Muscle layer of colon (tissue), 2 donors: ENCODE results near the gene SPRED2.

Source experiments
- H3K27ac ChIP-seq: one replicate; pipeline ENCODE4 v1.7.0; 2013; ENCODE audit warnings: low read depth, mild to moderate bottlenecking, low read length, moderate library complexity
- H3K27me3 ChIP-seq, 2 donors: one replicate each; pipeline ENCODE4 v1.7.0; 2013; ENCODE audit warnings: low read length in 2 of 2, mild to moderate bottlenecking in 2 of 2; ENCODE audit not compliant: insufficient read depth in 2 of 2, control insufficient read depth in 1 of 2
- H3K36me3 ChIP-seq: one replicate; pipeline ENCODE4 v1.7.0; 2013; ENCODE audit warnings: mild to moderate bottlenecking, low read length; ENCODE audit not compliant: insufficient read depth
- H3K4me1 ChIP-seq: one replicate; pipeline ENCODE4 v1.7.0; 2013; ENCODE audit warnings: mild to moderate bottlenecking, low read length; ENCODE audit not compliant: insufficient read depth
- H3K4me3 ChIP-seq, 2 donors: one replicate each; pipeline ENCODE4 v1.7.0; 2013; ENCODE audit warnings: low read length in 2 of 2, low read depth in 1 of 2, mild to moderate bottlenecking in 1 of 2, moderate library complexity in 1 of 2
- H3K9ac ChIP-seq: one replicate; pipeline ENCODE4 v1.7.0; 2013; ENCODE audit warnings: low read length
- H3K9me3 ChIP-seq: one replicate; pipeline ENCODE4 v1.7.0; 2013; ENCODE audit warnings: mild to moderate bottlenecking, low read length
- donor health status: abdominal sarcoma.
- donor health status: Adenocarcinoma of cecum.

The SPRED2 gene

GRCh38 chr2:65382323-65382722 lies 50.1 kb downstream of the SPRED2 start:
- no peaks in the 10 kb centered on the region for H3K9me3 ChIP-seq
- no peak overlapping the region for H3K27ac ChIP-seq
- H3K36me3 ChIP-seq, result no peaks in the 10 kb centered on the region
- H3K27me3 ChIP-seq, result no peaks in the 10 kb centered on the region
- no peak overlapping the region for H3K9ac ChIP-seq
- no peak overlapping the region for H3K4me3 ChIP-seq
- peaks cover 23% of the 10 kb centered on the region for H3K4me1 ChIP-seq

GRCh38 chr2:65381607-65382051 lies 50.8 kb downstream of the SPRED2 start:
- H3K27ac ChIP-seq, result no peak overlapping the region
- no peak overlapping the region for H3K4me3 ChIP-seq
- H3K4me1 ChIP-seq, result peaks cover 23% of the 10 kb centered on the region
- H3K36me3 ChIP-seq, result no peaks in the 10 kb centered on the region
- H3K9ac ChIP-seq, result no peak overlapping the region
- H3K9me3 ChIP-seq, result no peaks in the 10 kb centered on the region
- H3K27me3 ChIP-seq, result no peaks in the 10 kb centered on the region

- Histone ChIP-seq H3K36me3 (no peaks in the 10 kb centered on the region), H3K9ac (no peak overlapping the region), H3K4me3 (no peak overlapping the region), H3K4me1 (peaks cover 23% of the 10 kb centered on the region), H3K9me3 (no peaks in the 10 kb centered on the region), H3K27ac (no peak overlapping the region), H3K27me3 (no peaks in the 10 kb centered on the region)
These were observed 52.1 kb downstream of the SPRED2 start for GRCh38 chr2:65380255-65380654.

- Histone ChIP-seq H3K36me3 (no peaks in the 10 kb centered on the region), H3K4me3 (no peak overlapping the region), H3K9me3 (no peaks in the 10 kb centered on the region), H3K9ac (no peak overlapping the region), H3K27me3 (no peaks in the 10 kb centered on the region), H3K4me1 (peaks cover 23% of the 10 kb centered on the region), H3K27ac (no peak overlapping the region)
These were observed 52.7 kb downstream of the SPRED2 start for GRCh38 chr2:65379721-65380171.

- no peaks in the 10 kb centered on the region for H3K27me3 ChIP-seq
- no peak overlapping the region for H3K27ac ChIP-seq
- no peak overlapping the region for H3K9ac ChIP-seq
- H3K4me1 ChIP-seq, result peaks cover 23% of the 10 kb centered on the region
- no peak overlapping the region for H3K4me3 ChIP-seq
- no peaks in the 10 kb centered on the region for H3K9me3 ChIP-seq
- no peaks in the 10 kb centered on the region for H3K36me3 ChIP-seq
These were observed 53.2 kb downstream of the SPRED2 start for GRCh38 chr2:65379223-65379622.

GRCh38 chr2:65378290-65378689 lies 54.1 kb downstream of the SPRED2 start:
- Histone ChIP-seq H3K27ac (no peak overlapping the region), H3K27me3 (no peaks in the 10 kb centered on the region), H3K9ac (no peak overlapping the region), H3K9me3 (no peaks in the 10 kb centered on the region), H3K36me3 (no peaks in the 10 kb centered on the region), H3K4me3 (no peak overlapping the region), H3K4me1 (peaks cover 15% of the 10 kb centered on the region)

- no peaks in the 10 kb centered on the region for H3K9me3 ChIP-seq
- H3K27me3 ChIP-seq, result no peaks in the 10 kb centered on the region
- H3K9ac ChIP-seq, result no peak overlapping the region
- peaks cover 8% of the 10 kb centered on the region for H3K4me1 ChIP-seq
- no peaks in the 10 kb centered on the region for H3K36me3 ChIP-seq
- H3K4me3 ChIP-seq, result no peak overlapping the region
- H3K27ac ChIP-seq, result no peak overlapping the region
These were observed 54.7 kb downstream of the SPRED2 start for GRCh38 chr2:65377556-65378192.

GRCh38 chr2:65375723-65376122 lies 56.7 kb downstream of the SPRED2 start:
- Histone ChIP-seq H3K27me3 (no peaks in the 10 kb centered on the region), H3K9ac (no peak overlapping the region), H3K9me3 (no peaks in the 10 kb centered on the region), H3K4me3 (no peak overlapping the region), H3K36me3 (no peaks in the 10 kb centered on the region), H3K27ac (no peak overlapping the region), H3K4me1 (peaks cover 5% of the 10 kb centered on the region)

GRCh38 chr2:65374999-65375398 lies 57.4 kb downstream of the SPRED2 start:
- Histone ChIP-seq H3K4me3 (no peak overlapping the region), H3K27me3 (no peaks in the 10 kb centered on the region), H3K4me1 (peaks cover 7% of the 10 kb centered on the region), H3K9ac (no peak overlapping the region), H3K36me3 (no peaks in the 10 kb centered on the region), H3K9me3 (no peaks in the 10 kb centered on the region), H3K27ac (no peak overlapping the region)

GRCh38 chr2:65374575-65374974 lies 57.8 kb downstream of the SPRED2 start:
- Histone ChIP-seq H3K4me3 (no peak overlapping the region), H3K4me1 (peaks cover 7% of the 10 kb centered on the region), H3K27me3 (no peaks in the 10 kb centered on the region), H3K36me3 (no peaks in the 10 kb centered on the region), H3K9me3 (no peaks in the 10 kb centered on the region), H3K9ac (no peak overlapping the region), H3K27ac (no peak overlapping the region)

- H3K27me3 ChIP-seq, result no peaks in the 10 kb centered on the region
- no peaks in the 10 kb centered on the region for H3K36me3 ChIP-seq
- H3K4me3 ChIP-seq, result no peak overlapping the region
- no peak overlapping the region for H3K9ac ChIP-seq
- H3K9me3 ChIP-seq, result no peaks in the 10 kb centered on the region
- H3K27ac ChIP-seq, result no peak overlapping the region
- peaks cover 7% of the 10 kb centered on the region for H3K4me1 ChIP-seq
These were observed 59.0 kb downstream of the SPRED2 start for GRCh38 chr2:65373365-65373918.

- no peak overlapping the region for H3K4me3 ChIP-seq
- H3K36me3 ChIP-seq, result no peaks in the 10 kb centered on the region
- H3K9me3 ChIP-seq, result no peaks in the 10 kb centered on the region
- no peaks in the 10 kb centered on the region for H3K27me3 ChIP-seq
- H3K4me1 ChIP-seq, result peaks cover 9% of the 10 kb centered on the region
- no peak overlapping the region for H3K27ac ChIP-seq
- no peak overlapping the region for H3K9ac ChIP-seq
These were observed 59.8 kb downstream of the SPRED2 start for GRCh38 chr2:65372619-65373018.
